Karpas-422 (cell line): ENCODE data around the gene MAP3K7CL. TPM values are rescaled to one million over a fixed set of nuclear protein-coding genes. Genes with fewer than 3 reads are reported as not detected.

ENCODE experiments used
- DNase-seq: peaks from one replicate; pipeline ENCODE4 v3.0.0-alpha.2; 2015
- H2AFZ ChIP-seq: fragments of 200-600 bp; sonication (generic); 2 replicates; pipeline ENCODE4 v1.6.1; 2014; ENCODE audit warnings: antibody characterized with exemption, low read length, mixed read lengths
- H3K27ac ChIP-seq: fragments of 200-600 bp; sonication (generic); 2 replicates; pipeline ENCODE4 v1.5.1; 2014; ENCODE audit warnings: mild to moderate bottlenecking, low read length, moderate library complexity
- H3K27me3 ChIP-seq: fragments of 200-600 bp; sonication (generic); 2 replicates; pipeline ENCODE4 v1.6.1; 2014; ENCODE audit warnings: low read length, mixed read lengths
- H3K36me3 ChIP-seq: fragments of 200-600 bp; sonication (generic); 2 replicates; pipeline ENCODE4 v1.6.1; 2014; ENCODE audit warnings: low read length, mixed read lengths; ENCODE audit not compliant: insufficient read depth
- H3K4me1 ChIP-seq: fragments of 200-600 bp; sonication (generic); 2 replicates; pipeline ENCODE4 v1.6.1; 2014; ENCODE audit warnings: mild to moderate bottlenecking, low read length, mixed read lengths
- H3K4me2 ChIP-seq: fragments of 200-600 bp; sonication (generic); 2 replicates; pipeline ENCODE4 v1.6.1; 2014; ENCODE audit warnings: low read length, low read depth, mild to moderate bottlenecking; ENCODE audit not compliant: poor library complexity, severe bottlenecking
- H3K4me3 ChIP-seq: fragments of 200-600 bp; sonication (generic); 2 replicates; pipeline ENCODE4 v1.5.1; 2014; ENCODE audit warnings: mild to moderate bottlenecking, antibody characterized with exemption, low read length, mixed read lengths
- H3K79me2 ChIP-seq: fragments of 200-600 bp; sonication (generic); 2 replicates; pipeline ENCODE4 v1.6.1; 2014; ENCODE audit warnings: mild to moderate bottlenecking, low read length, mixed read lengths
- H3K9ac ChIP-seq: fragments of 200-600 bp; sonication (generic); 2 replicates; pipeline ENCODE4 v1.6.0; 2014; ENCODE audit warnings: low read length
- H3K9me2 ChIP-seq: fragments of 200-600 bp; sonication (generic), shearing (Covaris generic); replicated peaks from 2 replicates; pipeline ENCODE4 v1.6.0; 2014; ENCODE audit warnings: mild to moderate bottlenecking, low read length, moderate library complexity; ENCODE audit not compliant: insufficient read depth
- H3K9me3 ChIP-seq: fragments of 300-700, 200-600 bp; sonication (generic); 2 replicates; pipeline ENCODE4 v1.6.1; 2014; ENCODE audit warnings: low read length, mixed read lengths
- H4K20me1 ChIP-seq: fragments of 200-600 bp; sonication (generic); 2 replicates; pipeline ENCODE4 v1.6.1; 2014; ENCODE audit warnings: mild to moderate bottlenecking, antibody characterized with exemption, low read length, low read depth; ENCODE audit not compliant: insufficient read depth
- total RNA-seq: library from RNA; depleted of rRNA; stranded (reverse); fragments of >200 nt; shearing (Covaris generic); gene quantifications from 2 replicates; pipeline ENCODE4 v1.2.3, GENCODE V29; 2014; ENCODE audit warnings: low replicate concordance

The MAP3K7CL gene
- total RNA-seq, 1 experiment from 2014 or later, result 38.3 TPM

DNA sequence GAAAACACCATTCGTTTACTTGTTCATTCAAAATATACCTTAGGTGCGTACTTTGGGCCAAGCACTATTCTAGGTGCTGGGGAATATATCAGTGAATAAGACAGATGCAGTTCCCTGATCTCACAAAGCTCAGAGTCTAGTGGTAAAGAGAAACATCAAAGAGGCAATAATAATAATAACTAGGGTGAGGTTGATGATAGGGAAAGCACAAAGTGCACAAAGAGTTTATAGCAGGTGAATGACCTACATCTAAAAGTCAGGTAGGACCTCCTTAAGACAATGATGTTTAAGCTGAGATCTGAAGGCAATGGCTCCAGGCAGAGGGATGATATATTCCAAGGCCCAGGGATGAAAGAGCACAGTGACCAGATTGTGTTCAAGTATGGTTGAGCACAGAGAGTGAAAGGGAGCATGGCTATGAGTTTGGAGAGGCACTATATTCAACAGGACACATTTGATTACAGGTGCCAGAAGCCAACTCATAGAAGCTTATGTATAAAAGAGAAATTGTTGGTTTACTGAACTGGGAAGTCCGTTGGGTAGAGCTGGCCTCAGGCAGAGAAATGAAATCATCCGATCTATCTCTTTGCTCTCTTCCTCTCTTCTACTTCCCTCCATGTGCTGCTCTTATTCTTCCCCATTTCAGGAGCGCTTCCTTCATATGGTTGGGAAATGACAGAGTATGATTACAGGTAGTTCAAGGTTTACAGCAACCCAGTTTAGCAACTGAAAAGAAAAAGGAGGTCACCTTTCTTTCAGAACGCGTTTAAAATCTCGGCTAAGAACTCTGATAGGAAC, 34.0 kb upstream of the MAP3K7CL start:
- no peak overlapping the region for H2AFZ ChIP-seq
- no peaks in the 10 kb centered on the region for H4K20me1 ChIP-seq
- peaks cover 7% of the 10 kb centered on the region for H3K4me1 ChIP-seq
- no peaks in the 10 kb centered on the region for H3K9me2 ChIP-seq
- DNase-seq, result no peak
- 0 out of 2 replicates have a peak, but pooled peaks cover 7% of the 10 kb centered on the region for H3K36me3 ChIP-seq
- H3K27me3 ChIP-seq, result no peaks in the 10 kb centered on the region
- no peak overlapping the region for H3K4me3 ChIP-seq
- no peak overlapping the region for H3K27ac ChIP-seq
- no peak overlapping the region for H3K9ac ChIP-seq
- H3K79me2 ChIP-seq, result no peaks in the 10 kb centered on the region
- H3K4me2 ChIP-seq, result no peak overlapping the region
- H3K9me3 ChIP-seq, result no peaks in the 10 kb centered on the region

DNA sequence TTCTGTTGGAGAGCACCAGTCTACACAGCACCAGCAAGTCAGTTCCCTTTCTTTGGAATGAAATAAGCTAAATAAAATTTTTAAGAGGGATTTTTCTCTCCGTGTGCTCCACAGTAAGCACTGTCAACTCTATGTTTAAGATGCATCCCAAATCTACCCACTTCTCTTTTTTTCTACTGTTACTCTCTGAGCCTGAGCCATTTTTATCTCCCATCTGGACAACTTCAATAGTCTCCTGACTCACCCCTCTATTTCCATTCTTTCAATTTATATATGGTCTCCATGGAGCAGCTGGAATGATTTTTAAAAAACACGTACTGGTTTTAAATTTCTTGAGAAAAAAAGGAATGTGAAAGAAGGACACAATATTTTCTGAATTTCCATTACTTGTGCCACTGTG, 32.3 kb upstream of the MAP3K7CL start:
- Histone ChIP-seq H3K9ac (no peak overlapping the region), H3K9me3 (no peaks in the 10 kb centered on the region), H3K36me3 (0 out of 2 replicates have a peak, but pooled peaks cover 7% of the 10 kb centered on the region), H3K27ac (no peak overlapping the region), H4K20me1 (no peaks in the 10 kb centered on the region), H3K9me2 (no peaks in the 10 kb centered on the region), H3K4me3 (no peak overlapping the region), H3K27me3 (no peaks in the 10 kb centered on the region), H3K4me2 (no peak overlapping the region), H3K4me1 (no peaks in the 10 kb centered on the region), H2AFZ (no peak overlapping the region), H3K79me2 (no peaks in the 10 kb centered on the region)
- no peak for DNase-seq

DNA sequence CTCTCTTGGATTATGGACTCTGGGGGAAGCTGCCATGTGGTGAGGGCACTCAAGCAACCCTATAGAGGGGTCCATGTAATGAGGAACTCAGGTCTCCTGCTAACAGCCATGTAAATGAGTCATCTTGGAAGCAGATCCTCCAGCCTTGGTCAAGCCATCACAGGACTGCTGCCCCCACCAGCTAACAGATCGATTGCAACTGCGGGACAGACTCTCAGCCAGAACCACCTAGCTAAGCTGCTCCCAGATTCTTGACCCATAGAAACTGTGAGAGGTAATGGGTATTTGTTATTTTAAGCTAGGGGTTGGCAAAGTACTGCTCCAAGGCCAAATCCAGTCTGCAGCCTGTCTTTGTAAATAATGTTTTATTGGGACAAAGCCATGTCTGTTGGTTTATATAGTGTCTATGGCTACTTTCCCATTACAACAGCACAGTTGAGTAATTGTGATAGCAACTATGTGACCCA, 27.6 kb upstream of the MAP3K7CL start:
- H3K36me3 ChIP-seq, result no peaks in the 10 kb centered on the region
- DNase-seq, result no peak
- no peaks in the 10 kb centered on the region for H3K9me3 ChIP-seq
- H2AFZ ChIP-seq, result no peak overlapping the region
- H4K20me1 ChIP-seq, result no peaks in the 10 kb centered on the region
- H3K27ac ChIP-seq, result no peak overlapping the region
- H3K79me2 ChIP-seq, result no peaks in the 10 kb centered on the region
- no peaks in the 10 kb centered on the region for H3K9me2 ChIP-seq
- no peaks in the 10 kb centered on the region for H3K4me1 ChIP-seq
- H3K4me2 ChIP-seq, result no peak overlapping the region
- H3K27me3 ChIP-seq, result no peaks in the 10 kb centered on the region
- H3K9ac ChIP-seq, result no peak overlapping the region
- no peak overlapping the region for H3K4me3 ChIP-seq

DNA sequence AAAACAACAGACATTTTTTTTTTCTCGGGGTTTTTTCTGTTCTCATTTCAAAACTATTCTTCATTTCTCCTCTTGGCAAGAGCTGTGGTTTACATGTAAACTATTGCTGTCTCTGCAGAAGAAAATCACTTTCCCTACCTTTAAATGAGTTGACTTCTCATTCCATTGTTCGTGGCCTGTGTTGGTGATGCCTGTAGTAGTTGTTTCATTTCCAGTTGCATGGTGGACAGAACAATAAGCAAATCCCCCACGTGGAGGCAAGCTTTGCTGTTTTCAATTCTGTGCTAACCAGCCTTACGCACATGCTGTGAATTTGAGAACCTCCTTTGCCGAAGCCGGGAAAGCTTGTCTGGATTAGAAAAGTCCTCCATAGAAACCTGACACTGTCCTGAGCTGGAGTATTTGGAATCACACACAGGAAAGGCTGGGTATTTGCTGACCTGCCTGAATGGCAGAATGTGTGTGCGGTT, 26.2 kb upstream of the MAP3K7CL start:
- Histone ChIP-seq H3K4me3 (no peak overlapping the region), H3K36me3 (no peaks in the 10 kb centered on the region)

DNA sequence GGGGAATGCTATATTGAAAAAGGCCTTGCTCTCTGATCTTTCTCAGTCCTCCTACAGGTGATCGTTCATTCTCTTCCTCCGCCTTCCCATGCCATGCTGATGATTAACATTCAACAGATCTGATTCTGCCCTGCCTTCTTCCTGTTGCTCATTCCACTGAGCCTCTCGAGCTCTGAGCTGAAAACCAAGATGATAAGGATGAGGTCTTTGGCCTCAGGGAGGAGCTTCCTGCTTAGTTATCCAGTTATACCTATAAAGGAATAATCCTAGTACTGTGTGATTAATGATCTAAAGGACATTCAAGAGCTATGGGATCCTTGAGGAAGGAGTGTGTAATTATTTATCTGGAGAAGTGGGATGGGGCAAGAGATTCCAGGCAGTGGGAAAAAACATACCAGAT, 25.2 kb upstream of the MAP3K7CL start:
- Histone ChIP-seq H2AFZ (no peak overlapping the region), H3K9me3 (no peaks in the 10 kb centered on the region)

More for the DNA sequence above, 26.2 kb upstream of the MAP3K7CL start:
- Histone ChIP-seq H3K9me3 (no peaks in the 10 kb centered on the region), H3K4me1 (no peaks in the 10 kb centered on the region), H3K79me2 (no peaks in the 10 kb centered on the region), H2AFZ (no peak overlapping the region), H3K27me3 (no peaks in the 10 kb centered on the region), H3K9ac (no peak overlapping the region), H3K9me2 (no peaks in the 10 kb centered on the region), H3K27ac (no peak overlapping the region), H3K4me2 (no peak overlapping the region), H4K20me1 (no peaks in the 10 kb centered on the region)
- no peak for DNase-seq

DNA sequence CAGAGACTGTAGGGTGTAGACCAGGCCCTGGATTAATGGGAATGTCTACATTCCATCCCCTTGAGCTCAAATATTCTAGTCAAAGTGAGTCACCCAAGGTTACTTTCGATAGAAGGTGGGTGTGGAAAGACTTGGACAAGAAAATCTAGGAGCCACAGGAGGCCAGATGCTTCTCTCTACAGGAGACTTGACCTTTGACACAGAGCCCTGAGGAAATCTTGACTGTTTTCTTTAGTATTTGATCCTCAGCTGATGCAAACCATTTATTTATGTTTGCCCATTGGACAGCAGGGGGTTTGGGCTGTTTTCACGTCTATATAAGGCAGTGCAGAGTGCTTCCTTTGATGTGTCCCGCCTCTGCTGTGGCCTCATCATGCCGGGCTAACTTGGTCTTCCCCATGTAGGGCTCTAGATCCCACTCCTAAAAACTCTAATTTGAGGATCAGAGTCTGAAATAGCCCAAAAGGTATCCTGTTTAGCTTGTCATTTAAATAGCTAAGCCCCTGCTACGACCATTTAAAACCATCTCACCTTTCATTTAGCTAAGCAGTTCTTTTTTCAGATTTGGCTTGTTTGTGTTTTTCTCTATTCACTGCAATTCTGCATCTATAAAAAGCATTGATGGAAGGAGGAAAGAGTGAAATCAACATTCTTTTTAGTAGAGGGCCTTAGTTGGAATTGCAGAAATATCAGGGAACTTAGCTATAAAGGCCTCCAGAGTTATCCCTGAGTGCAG, 15.5 kb upstream of the MAP3K7CL start:
- no peaks in the 10 kb centered on the region for H3K9me3 ChIP-seq
- H3K4me2 ChIP-seq, result peak overlapping the region; percentile 65
- no peaks in the 10 kb centered on the region for H3K79me2 ChIP-seq
- H3K9me2 ChIP-seq, result no peaks in the 10 kb centered on the region
- H4K20me1 ChIP-seq, result no peaks in the 10 kb centered on the region
- no peak overlapping the region for H3K4me3 ChIP-seq
- DNase-seq, result no peak
- peak overlapping the region; percentile 76; the same call in 1 of the 2 replicates for H2AFZ ChIP-seq
- no peak overlapping the region for H3K9ac ChIP-seq
- peaks cover 41% of the 10 kb centered on the region for H3K4me1 ChIP-seq
- H3K36me3 ChIP-seq, result no peaks in the 10 kb centered on the region
- no peaks in the 10 kb centered on the region for H3K27me3 ChIP-seq
- H3K27ac ChIP-seq, result peak overlapping the region; percentile 96

More for the DNA sequence above, 25.2 kb upstream of the MAP3K7CL start:
- Histone ChIP-seq H3K79me2 (no peaks in the 10 kb centered on the region), H3K4me3 (no peak overlapping the region), H3K9me2 (no peaks in the 10 kb centered on the region), H3K4me1 (no peaks in the 10 kb centered on the region), H3K9ac (no peak overlapping the region), H3K36me3 (no peaks in the 10 kb centered on the region), H3K4me2 (no peak overlapping the region), H3K27me3 (no peaks in the 10 kb centered on the region), H4K20me1 (no peaks in the 10 kb centered on the region), H3K27ac (no peak overlapping the region)
- no peak for DNase-seq

DNA sequence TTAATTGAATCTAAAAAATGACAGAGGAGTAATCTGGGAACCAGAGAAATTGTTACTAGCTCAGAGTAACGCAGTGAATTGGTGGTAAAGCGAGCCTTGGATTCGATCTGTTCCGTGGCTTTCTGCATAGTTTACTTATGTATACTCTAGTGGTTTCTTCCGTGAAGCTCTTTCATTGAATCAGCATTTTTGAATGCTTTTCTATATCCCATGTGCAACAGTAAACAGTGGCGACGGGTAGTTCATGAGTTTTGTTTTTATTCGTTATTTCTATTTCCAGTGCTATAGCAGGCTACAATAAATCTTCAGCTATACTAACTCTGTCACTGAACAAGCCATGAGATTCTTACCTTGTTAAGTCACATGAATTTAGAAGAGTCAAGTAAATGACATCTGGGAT, 14.5 kb upstream of the MAP3K7CL start:
- Histone ChIP-seq H4K20me1 (no peaks in the 10 kb centered on the region), H3K27ac (peak overlapping the region; percentile 96), H3K27me3 (no peaks in the 10 kb centered on the region), H3K79me2 (no peaks in the 10 kb centered on the region), H2AFZ (peak overlapping the region; percentile 76), H3K9ac (peak overlapping the region; percentile 44), H3K4me3 (0 out of 2 replicates have a peak overlapping the region, but pooled peaks have one; percentile 22), H3K9me2 (no peaks in the 10 kb centered on the region), H3K36me3 (no peaks in the 10 kb centered on the region), H3K9me3 (no peaks in the 10 kb centered on the region), H3K4me2 (peak overlapping the region; percentile 65), H3K4me1 (peaks cover 50% of the 10 kb centered on the region)
- DNase-seq, result peak; percentile 48

DNA sequence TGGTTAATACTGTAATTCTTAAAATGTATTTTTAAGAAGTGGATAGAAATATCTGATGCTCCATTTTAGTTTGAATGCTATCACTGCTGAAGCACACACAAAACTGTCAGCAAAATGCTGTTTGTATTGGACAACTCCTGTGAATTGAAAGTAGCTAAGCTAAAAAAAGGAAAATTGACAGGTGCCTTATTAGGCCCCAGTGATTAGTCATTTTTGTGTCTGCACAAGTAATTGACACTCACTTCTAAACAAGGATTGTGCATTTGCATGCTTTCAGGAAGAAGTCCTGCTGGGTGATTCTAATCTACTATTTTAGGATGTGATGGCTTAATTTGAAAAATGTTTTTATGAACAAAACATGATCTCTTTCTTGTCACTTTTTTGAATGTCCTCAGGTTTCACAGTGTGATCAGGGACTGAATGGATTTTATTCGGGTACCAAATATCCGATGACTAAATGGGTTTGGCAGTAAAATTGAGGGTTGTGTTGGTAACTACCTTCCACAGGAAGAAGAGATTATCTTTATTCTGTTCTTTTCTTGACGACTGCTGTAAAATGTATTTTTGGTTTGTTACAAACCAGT, 13.0 kb upstream of the MAP3K7CL start:
- H3K9me2 ChIP-seq, result no peaks in the 10 kb centered on the region
- no peaks in the 10 kb centered on the region for H3K9me3 ChIP-seq
- H2AFZ ChIP-seq, result no peak overlapping the region
- H3K9ac ChIP-seq, result peak overlapping the region; percentile 46
- no peaks in the 10 kb centered on the region for H3K36me3 ChIP-seq
- peak overlapping the region; percentile 65 for H3K4me2 ChIP-seq
- peak overlapping the region; percentile 96 for H3K27ac ChIP-seq
- peaks cover 66% of the 10 kb centered on the region for H3K4me1 ChIP-seq
- no peaks in the 10 kb centered on the region for H4K20me1 ChIP-seq
- peak; percentile 90 for DNase-seq
- peaks cover 1% of the 10 kb centered on the region; the same call in 1 of the 2 replicates for H3K79me2 ChIP-seq
- no peaks in the 10 kb centered on the region for H3K27me3 ChIP-seq
- H3K4me3 ChIP-seq, result peak overlapping the region; percentile 46
